ENCODE measurements around the gene MAD2L1BP.
A peak's percentile ranks its signal among the peaks of the same experiment; 100 is the strongest.
"Not testable (repeated sequence)": the region's sequence is repeated elsewhere in the genome, so short reads cannot be mapped to it uniquely, and the experiment has no call there.

The MAD2L1BP gene

GRCh38 chr6:43635387-43636307 lies at the start of gene MAD2L1BP:
MAD2L1BP (plus strand) TSS chr6:43635840; CDS start chr6:43635876, 36 bp downstream.
- peak within 1 kb of the TSS; percentile 96 for H3K4me3 ChIP-seq (ENCODE audit: low read length)
- no peak for TF ChIP-seq CTCF (conservative IDR thresholded peaks at IDR 0.05; ENCODE audit: low read depth, low read length)
- DNase-seq (ENCODE audit: low read depth), result no peak

- DNase-seq (ENCODE audit: low read depth), result no peak
- no peak overlapping the region for H3K4me3 ChIP-seq (ENCODE audit: low read length)
- TF ChIP-seq CTCF (conservative IDR thresholded peaks at IDR 0.05; ENCODE audit: low read depth, low read length), result no peak
Observed at GRCh38 chr6:43588194-43588593, 47.4 kb upstream of the MAD2L1BP start.

- DNase-seq (ENCODE audit: low read depth); H3K4me3 ChIP-seq (ENCODE audit: low read length): not testable (repeated sequence)
Observed at GRCh38 chr6:43589564-43589963, 46.1 kb upstream of the MAD2L1BP start.

GRCh38 chr6:43593938-43594337 lies 41.7 kb upstream of the MAD2L1BP start:
- no peak overlapping the region for H3K4me3 ChIP-seq (ENCODE audit: low read length)
- DNase-seq (ENCODE audit: low read depth), result no peak
- no peak for TF ChIP-seq CTCF (conservative IDR thresholded peaks at IDR 0.05; ENCODE audit: low read depth, low read length)

- no peak for TF ChIP-seq CTCF (conservative IDR thresholded peaks at IDR 0.05; ENCODE audit: low read depth, low read length)
- no peak overlapping the region for H3K4me3 ChIP-seq (ENCODE audit: low read length)
- DNase-seq (ENCODE audit: low read depth), result no peak
Observed at GRCh38 chr6:43600595-43600994, 35.0 kb upstream of the MAD2L1BP start.

- no peak for TF ChIP-seq CTCF (conservative IDR thresholded peaks at IDR 0.05; ENCODE audit: low read depth, low read length)
- DNase-seq (ENCODE audit: low read depth), result no peak
- H3K4me3 ChIP-seq (ENCODE audit: low read length), result no peak overlapping the region
Observed at GRCh38 chr6:43604174-43604573, 31.5 kb upstream of the MAD2L1BP start.

GRCh38 chr6:43606019-43606418 lies 29.6 kb upstream of the MAD2L1BP start:
- no peak for TF ChIP-seq CTCF (conservative IDR thresholded peaks at IDR 0.05; ENCODE audit: low read depth, low read length)
- no peak overlapping the region for H3K4me3 ChIP-seq (ENCODE audit: low read length)
- DNase-seq (ENCODE audit: low read depth), result no peak
